Fibroblast of skin of left quadriceps (primary cell): ENCODE measurements around the gene PCDHGA1.

Experiments
- DNase-seq, 2 experiments: peaks; one replicate each; pipeline ENCODE4 v3.0.0-alpha.2; 2013; ENCODE audit warnings: low read depth in 2 of 2

Gene PCDHGA1

GRCh38 chr5:141490771-141491170 lies 160.5 kb downstream of the PCDHGA1 start:
- no peak for DNase-seq

- DNase-seq, result no peak
Measured at GRCh38 chr5:141491323-141492167, 161.2 kb downstream of the PCDHGA1 start.

GRCh38 chr5:141492168-141492885 lies 162.0 kb downstream of the PCDHGA1 start:
- DNase-seq, result no peak

GRCh38 chr5:141493500-141494422 lies 163.4 kb downstream of the PCDHGA1 start:
- DNase-seq, result no peak

- DNase-seq, result no peak
Measured at GRCh38 chr5:141494761-141495452, 164.6 kb downstream of the PCDHGA1 start.

- no peak for DNase-seq
Measured at GRCh38 chr5:141495453-141495811, 165.1 kb downstream of the PCDHGA1 start.

GRCh38 chr5:141496038-141496437 lies 165.7 kb downstream of the PCDHGA1 start:
- DNase-seq, result peak; percentile 78 to 79

- no peak for DNase-seq
Measured at GRCh38 chr5:141501761-141502160, 171.4 kb downstream of the PCDHGA1 start.

- no peak for DNase-seq
Measured at GRCh38 chr5:141503681-141504080, 173.4 kb downstream of the PCDHGA1 start.

GRCh38 chr5:141504216-141504615 lies 173.9 kb downstream of the PCDHGA1 start:
- DNase-seq, result no peak

- no peak for DNase-seq
Measured at GRCh38 chr5:141506381-141507155, 176.3 kb downstream of the PCDHGA1 start.

GRCh38 chr5:141507387-141508091 lies 177.2 kb downstream of the PCDHGA1 start:
- DNase-seq, result peak; percentile 69 to 71

- DNase-seq, result no peak
Measured at GRCh38 chr5:141508440-141508797, 178.1 kb downstream of the PCDHGA1 start.

GRCh38 chr5:141508798-141509611 lies 178.7 kb downstream of the PCDHGA1 start:
- peak; percentile 98 for DNase-seq

GRCh38 chr5:141510160-141510559 lies 179.8 kb downstream of the PCDHGA1 start:
- no peak for DNase-seq

GRCh38 chr5:141510850-141511601 lies 180.7 kb downstream of the PCDHGA1 start:
- no peak for DNase-seq

GRCh38 chr5:141511771-141512325 lies 181.5 kb downstream of the PCDHGA1 start:
- no peak for DNase-seq

- DNase-seq, result no peak
Measured at GRCh38 chr5:141512390-141512910, 182.1 kb downstream of the PCDHGA1 start.
